ENCODE data around the gene SLC25A47.

The SLC25A47 gene

GRCh38 chr14:100333311-100333710 is 10.2 kb downstream of the SLC25A47 start:
- H3K4me3 ChIP-seq (replicated peaks; ENCODE audit: low read depth, low read length): no peak overlapping the region
- no peak for TF ChIP-seq CTCF (IDR thresholded peaks at IDR 0.05; ENCODE audit: low read depth, low read length, missing control alignments)
- no peak for DNase-seq (ENCODE audit: extremely low read depth, low read depth)

- DNase-seq (ENCODE audit: extremely low read depth, low read depth): no peak
- no peak overlapping the region for H3K4me3 ChIP-seq (replicated peaks; ENCODE audit: low read depth, low read length)
- no peak for TF ChIP-seq CTCF (IDR thresholded peaks at IDR 0.05; ENCODE audit: low read depth, low read length, missing control alignments)
These were observed 10.7 kb downstream of the SLC25A47 start for GRCh38 chr14:100333827-100334226.

GRCh38 chr14:100334904-100335303 is 11.8 kb downstream of the SLC25A47 start:
- H3K4me3 ChIP-seq (replicated peaks; ENCODE audit: low read depth, low read length): no peak overlapping the region

GRCh38 chr14:100336618-100337530 is 13.7 kb downstream of the SLC25A47 start:
- no peak for DNase-seq (ENCODE audit: extremely low read depth, low read depth)
- H3K4me3 ChIP-seq (replicated peaks; ENCODE audit: low read depth, low read length): no peak overlapping the region

More at GRCh38 chr14:100334904-100335303, 11.8 kb downstream of the SLC25A47 start:
- TF ChIP-seq CTCF (IDR thresholded peaks at IDR 0.05; ENCODE audit: low read depth, low read length, missing control alignments): no peak
- no peak for DNase-seq (ENCODE audit: extremely low read depth, low read depth)

GRCh38 chr14:100339766-100340422 is 16.8 kb downstream of the SLC25A47 start:
- no peak for DNase-seq (ENCODE audit: extremely low read depth, low read depth)
- no peak overlapping the region for H3K4me3 ChIP-seq (replicated peaks; ENCODE audit: low read depth, low read length)
- no peak for TF ChIP-seq CTCF (IDR thresholded peaks at IDR 0.05; ENCODE audit: low read depth, low read length, missing control alignments)

More at GRCh38 chr14:100336618-100337530, 13.7 kb downstream of the SLC25A47 start:
- no peak for TF ChIP-seq CTCF (IDR thresholded peaks at IDR 0.05; ENCODE audit: low read depth, low read length, missing control alignments)

- DNase-seq (ENCODE audit: extremely low read depth, low read depth): no peak
- no peak overlapping the region for H3K4me3 ChIP-seq (replicated peaks; ENCODE audit: low read depth, low read length)
- no peak for TF ChIP-seq CTCF (IDR thresholded peaks at IDR 0.05; ENCODE audit: low read depth, low read length, missing control alignments)
These were observed 17.3 kb downstream of the SLC25A47 start for GRCh38 chr14:100340423-100340813.
